ENCODE results near the gene ALDH4A1.

DNA sequence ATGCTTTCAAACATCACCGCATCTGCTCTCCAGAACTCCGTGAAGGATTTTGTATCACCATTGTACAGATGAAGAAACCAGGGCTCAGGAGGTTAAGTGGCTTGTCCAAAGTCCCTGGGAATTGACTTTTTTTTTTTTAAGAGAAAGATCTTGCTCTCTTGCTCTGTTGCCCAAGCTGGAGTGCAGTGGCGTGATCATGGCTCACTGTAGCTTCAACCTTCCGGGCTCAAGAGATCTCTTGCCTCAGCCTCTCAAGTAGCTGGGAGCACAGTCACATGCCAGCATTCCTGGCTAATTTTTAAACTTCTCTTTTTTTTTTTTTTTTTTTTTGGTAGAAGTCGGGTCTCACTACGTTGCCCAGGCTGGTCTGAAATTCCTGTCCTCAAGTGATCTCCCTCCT lies 36.0 kb downstream of the ALDH4A1 start:
- TF ChIP-seq POLR2A (IDR thresholded peaks at IDR 0.05; ENCODE audit: low read depth) = no peak
- TF ChIP-seq EP300 (IDR thresholded peaks at IDR 0.05) = no peak

Data from esophagus muscularis mucosa (tissue), 2 donors.